ENCODE results near the gene LAMC3.

DNA sequence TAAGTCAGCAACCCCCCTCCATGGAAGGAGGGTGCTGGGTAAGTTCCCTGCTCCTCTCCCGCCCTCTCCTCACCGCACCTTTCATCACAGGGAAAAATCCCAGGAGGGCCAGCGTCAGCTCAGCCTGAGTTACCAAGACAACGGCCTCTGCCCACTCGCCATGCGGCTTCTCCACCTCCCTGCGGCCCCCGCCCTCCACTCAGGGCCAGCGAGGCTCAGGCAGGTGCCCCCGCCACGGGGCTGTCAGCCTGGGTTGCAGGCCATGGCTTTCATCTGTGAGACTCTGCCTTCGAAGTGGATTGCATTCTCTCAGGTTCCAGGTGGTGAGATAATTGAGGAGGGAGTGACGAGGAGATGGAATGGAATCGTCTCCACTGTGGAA, 27.2 kb upstream of the LAMC3 start:
- TF ChIP-seq CTCF (IDR thresholded peaks at IDR 0.05) (no peak), ZFX (IDR thresholded peaks at IDR 0.05; ENCODE audit: borderline replicate concordance) (no peak)
